CD14-positive monocyte (primary cell): ENCODE results near the gene NOTCH1. TPM values are rescaled to one million over a fixed set of nuclear protein-coding genes. Genes with fewer than 3 reads are reported as not detected.

ENCODE experiments used
- DNase-seq, 3 donors: peaks; one replicate each; pipeline ENCODE4 v3.0.0-alpha.2; 2011 to 2022
- H2AFZ ChIP-seq: 2 replicates; pipeline ENCODE4 v1.6.0; 2012; ENCODE audit warnings: mild to moderate bottlenecking, low read depth, low read length, inconsistent platforms; ENCODE audit not compliant: insufficient read depth, poor library complexity, severe bottlenecking
- H3K27ac ChIP-seq, 2 donors: 1 replicate in 1 of 2; 2 replicates in 1 of 2; pipeline ENCODE4 v1.5.1; 2012 to 2013; ENCODE audit warnings: low read length in 2 of 2, control low read depth in 1 of 2, inconsistent platforms in 1 of 2, low read depth in 1 of 2, mild to moderate bottlenecking in 1 of 2
- H3K27me3 ChIP-seq, 2 donors: one replicate each; pipeline versions ENCODE4 v1.6.0 to v1.6.1; 2011 to 2013; ENCODE audit warnings: low read length in 2 of 2; ENCODE audit not compliant: control insufficient read depth in 2 of 2, insufficient read depth in 2 of 2
- H3K36me3 ChIP-seq, 2 donors: replicated peaks in 1 of 2; 1 replicate in 1 of 2; 2 replicates in 1 of 2; pipeline versions ENCODE4 v1.5.1 to v1.6.1; 2012 to 2013; ENCODE audit warnings: low read length in 2 of 2, control low read depth in 1 of 2, inconsistent platforms in 1 of 2, mild to moderate bottlenecking in 1 of 2; ENCODE audit not compliant: insufficient read depth in 2 of 2, control insufficient read depth in 1 of 2
- H3K4me1 ChIP-seq, 2 donors: 1 replicate in 1 of 2; 2 replicates in 1 of 2; pipeline versions ENCODE4 v1.5.1 to v1.6.1; 2012 to 2013; ENCODE audit warnings: low read length in 2 of 2, control low read depth in 1 of 2, inconsistent platforms in 1 of 2, mild to moderate bottlenecking in 1 of 2, moderate library complexity in 1 of 2; ENCODE audit not compliant: insufficient read depth in 2 of 2, control insufficient read depth in 1 of 2
- H3K4me2 ChIP-seq: replicated peaks from 2 replicates; pipeline ENCODE3; 2012; ENCODE audit warnings: low read length, moderate library complexity, mild to moderate bottlenecking; ENCODE audit not compliant: poor library complexity, severe bottlenecking; ENCODE audit errors: extremely low read depth
- H3K4me3 ChIP-seq, 3 experiments: fragments of 200-600 bp in 1 of 3; sonication (generic) in 1 of 3; replicated peaks in 1 of 3; 1 replicate in 2 of 3; 2 replicates in 1 of 3; pipeline ENCODE4 v1.5.1; 2011 to 2013; ENCODE audit warnings: low read length in 3 of 3, mild to moderate bottlenecking in 3 of 3, control low read depth in 2 of 3, low read depth in 2 of 3, inconsistent platforms in 1 of 3, moderate library complexity in 1 of 3
- H3K79me2 ChIP-seq: 2 replicates; pipeline ENCODE4 v1.6.0; 2012; ENCODE audit warnings: mild to moderate bottlenecking, control low read depth, inconsistent platforms, low read length, moderate library complexity; ENCODE audit not compliant: insufficient read depth
- H3K9ac ChIP-seq: 2 replicates; pipeline ENCODE4 v1.6.0; 2017; ENCODE audit warnings: low read length, mild to moderate bottlenecking; ENCODE audit not compliant: insufficient read depth, poor library complexity, severe bottlenecking
- H3K9me3 ChIP-seq, 2 donors: replicated peaks in 1 of 2; 1 replicate in 1 of 2; 2 replicates in 1 of 2; pipeline versions ENCODE4 v1.5.1 to v1.6.1; 2012 to 2013; ENCODE audit warnings: low read length in 2 of 2, control low read depth in 1 of 2; ENCODE audit not compliant: control insufficient read depth in 1 of 2, insufficient read depth in 1 of 2
- H4K20me1 ChIP-seq: 2 replicates; pipeline ENCODE4 v1.6.0; 2012; ENCODE audit warnings: mild to moderate bottlenecking, low read length, control low read depth, moderate library complexity; ENCODE audit not compliant: insufficient read depth
- H3K27ac Mint-ChIP-seq, 7 donors: one replicate each; pipeline ENCODE4 v1.8.0; 2020; ENCODE audit warnings: mild to moderate bottlenecking in 7 of 7, mixed read lengths in 7 of 7, moderate library complexity in 6 of 7, inconsistent platforms in 2 of 7
- H3K27me3 Mint-ChIP-seq, 3 donors: one replicate each; pipeline ENCODE4 v1.8.0; 2021 to 2022; ENCODE audit warnings: low read depth in 3 of 3, mild to moderate bottlenecking in 3 of 3, mixed read lengths in 3 of 3, moderate library complexity in 3 of 3, inconsistent platforms in 1 of 3
- H3K36me3 Mint-ChIP-seq, 2 donors: one replicate each; pipeline ENCODE4 v1.8.0; 2020; ENCODE audit warnings: mixed read lengths in 2 of 2, inconsistent platforms in 1 of 2, mild to moderate bottlenecking in 1 of 2
- H3K4me1 Mint-ChIP-seq: one replicate; pipeline ENCODE4 v1.8.0; 2020; ENCODE audit warnings: mild to moderate bottlenecking, mixed read lengths
- H3K4me3 Mint-ChIP-seq, 2 donors: one replicate each; pipeline ENCODE4 v1.8.0; 2020; ENCODE audit warnings: mild to moderate bottlenecking in 2 of 2, mixed read lengths in 2 of 2, moderate library complexity in 1 of 2
- H3K9me3 Mint-ChIP-seq, 7 donors: one replicate each; pipeline ENCODE4 v1.8.0; 2020 to 2022; ENCODE audit warnings: mixed read lengths in 7 of 7, mild to moderate bottlenecking in 6 of 7, moderate library complexity in 6 of 7, inconsistent platforms in 2 of 7
- CTCF ChIP-seq: fragments of 200-600 bp; IDR thresholded peaks from one replicate; pipeline ENCODE4 v1.8.0; 2022; ENCODE audit warnings: antibody characterized with exemption, mild to moderate bottlenecking
- WGBS: methylation state at CpG from one replicate; pipeline ENCODE4 v1.1.5; 2013; ENCODE audit warnings: missing lambda C conversion rate; ENCODE audit not compliant: insufficient coverage; 5-methylcytosine and 5-hydroxymethylcytosine counted together
- intact Hi-C, 2 donors: fragments of 100-400 bp; cut with micrococcal nuclease; formaldehyde crosslinking; loops; one replicate each; pipeline versions ENCODE4 v1.15.0 to v1.15.1; 2023
- polyA plus RNA-seq, 3 donors: library from polyadenylated mRNA; depleted of rRNA in 1 of 3; unstranded in 2 of 3; stranded (reverse) in 1 of 3; fragments of 300-500 nt in 2 of 3; fragments of >200 nt in 1 of 3; fragmentation: Illumina TruSeq in 2 of 3; gene quantifications; 1 replicate in 2 of 3; 2 replicates in 1 of 3; pipeline ENCODE4 v1.2.3, GENCODE V29; 2012 to 2021

Gene NOTCH1
- polyA plus RNA-seq, 3 donors, result 1.4 to 33.0 (median 2.2) TPM

- no peaks in the 10 kb centered on the region for H3K9me3 Mint-ChIP-seq
- no peak overlapping the region for H3K4me3 Mint-ChIP-seq
- H3K27ac Mint-ChIP-seq, result no peak overlapping the region
- no peak for TF ChIP-seq CTCF
- no peak for DNase-seq
- H4K20me1 ChIP-seq, result peaks cover 99% of the 10 kb centered on the region
- no peak overlapping the region for H3K9ac ChIP-seq
- H3K4me2 ChIP-seq, result no peak overlapping the region
- H2AFZ ChIP-seq, result no peak overlapping the region
- peaks cover 100% of the 10 kb centered on the region in 2 donors for H3K36me3 ChIP-seq
- 98% methylated on average over 7 of the region's 11 CpGs for WGBS
- H3K9me3 ChIP-seq, result no peaks in the 10 kb centered on the region
- peaks cover 67% of the 10 kb centered on the region for H3K79me2 ChIP-seq
- no peaks in the 10 kb centered on the region for H3K4me1 Mint-ChIP-seq
- H3K4me3 ChIP-seq, result no peak overlapping the region
- intact Hi-C loops, result no loop called here
- peaks cover 0 to 1% (median 0%) of the 10 kb centered on the region in 3 donors for H3K27me3 Mint-ChIP-seq
- peaks cover 86 to 98% of the 10 kb centered on the region in 2 donors for H3K36me3 Mint-ChIP-seq
- H3K27me3 ChIP-seq, result no peaks in the 10 kb centered on the region
- H3K27ac ChIP-seq, result no peak overlapping the region
- no peaks in the 10 kb centered on the region for H3K4me1 ChIP-seq
Measured at GRCh38 chr9:136470356-136470755, 75.5 kb downstream of the NOTCH1 start.

DNA sequence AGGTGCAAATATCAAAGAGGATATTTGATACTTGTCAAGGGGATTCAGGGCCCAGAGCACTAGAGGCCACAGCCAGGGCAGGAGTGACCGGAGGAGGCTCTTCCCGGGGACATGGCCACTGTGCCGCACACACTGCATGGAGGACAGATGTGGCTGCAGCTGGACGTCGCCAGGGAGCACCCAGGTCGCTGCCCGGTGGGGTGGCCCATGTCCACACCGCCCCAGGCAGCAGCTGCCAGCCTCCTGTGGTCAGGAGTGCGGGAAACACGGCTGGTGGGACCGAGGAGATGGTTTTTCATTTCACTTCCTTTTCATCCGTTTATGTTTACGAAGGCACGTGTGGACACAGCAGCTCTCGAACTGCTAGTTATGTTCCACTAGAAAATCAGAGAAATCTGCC is 78.1 kb downstream of the NOTCH1 start:
- no peak overlapping the region for H3K4me2 ChIP-seq

More for the DNA sequence above, 78.1 kb downstream of the NOTCH1 start:
- Histone ChIP-seq H2AFZ (no peak overlapping the region), H3K9ac (no peak overlapping the region), H3K79me2 (peaks cover 41% of the 10 kb centered on the region), H3K4me3 (no peak overlapping the region), H3K36me3 (peaks cover 100% of the 10 kb centered on the region in 2 donors), H3K27me3 (no peaks in the 10 kb centered on the region), H3K4me1 (no peaks in the 10 kb centered on the region), H4K20me1 (peaks cover 97% of the 10 kb centered on the region), H3K27ac (no peak overlapping the region), H3K9me3 (no peaks in the 10 kb centered on the region)
- intact Hi-C loops, result no loop called here
- 94% methylated on average over 10 of the region's 15 CpGs for WGBS
- Mint-ChIP-seq H3K4me1 (no peaks in the 10 kb centered on the region), H3K27ac (no peak overlapping the region), H3K9me3 (peaks cover 0 to 2% (median 0%) of the 10 kb centered on the region in 7 donors), H3K27me3 (peaks cover 0 to 3% (median 0%) of the 10 kb centered on the region in 3 donors), H3K36me3 (peaks cover 87 to 98% of the 10 kb centered on the region in 2 donors), H3K4me3 (no peak overlapping the region)
- no peak for TF ChIP-seq CTCF
- no peak for DNase-seq
